ENCODE results near the gene PBRM1. TPM values are rescaled to one million over a fixed set of nuclear protein-coding genes. Genes with fewer than 3 reads are reported as not detected.

PBRM1 gene
- total RNA-seq, 1 donor from 2014 or later: 62.1 TPM

GRCh38 chr3:52532517-52532837 lies 153.2 kb downstream of the PBRM1 start:
- intact Hi-C loops (cut with micrococcal nuclease): loop anchor here (10.0 kb wide), 5 partner anchors 242 to 632 kb away; partner anchors contain the start of genes ACY1, ITIH1, NEK4 and POC1A
- DNase-seq (no peak), ATAC-seq (ENCODE audit: low read depth) (no peak)
- no peak for TF ChIP-seq CTCF (IDR thresholded peaks at IDR 0.05)
- Mint-ChIP-seq H3K36me3 (ENCODE audit: low read depth) (peaks cover 5% of the 10 kb centered on the region), H3K4me1 (peaks cover 24% of the 10 kb centered on the region), H3K9me3 (no peaks in the 10 kb centered on the region), H3K27me3 (no peaks in the 10 kb centered on the region), H3K27ac (no peak overlapping the region), H3K4me3 (peak overlapping the region; percentile 73)
- POLR2A ChIA-PET: interaction anchor here (0.5 kb wide), 1 partner anchor 520 kb away, joined by 5 read pairs; no protein-coding TSS in a partner anchor
- CTCF ChIA-PET: no interaction called here

DNA sequence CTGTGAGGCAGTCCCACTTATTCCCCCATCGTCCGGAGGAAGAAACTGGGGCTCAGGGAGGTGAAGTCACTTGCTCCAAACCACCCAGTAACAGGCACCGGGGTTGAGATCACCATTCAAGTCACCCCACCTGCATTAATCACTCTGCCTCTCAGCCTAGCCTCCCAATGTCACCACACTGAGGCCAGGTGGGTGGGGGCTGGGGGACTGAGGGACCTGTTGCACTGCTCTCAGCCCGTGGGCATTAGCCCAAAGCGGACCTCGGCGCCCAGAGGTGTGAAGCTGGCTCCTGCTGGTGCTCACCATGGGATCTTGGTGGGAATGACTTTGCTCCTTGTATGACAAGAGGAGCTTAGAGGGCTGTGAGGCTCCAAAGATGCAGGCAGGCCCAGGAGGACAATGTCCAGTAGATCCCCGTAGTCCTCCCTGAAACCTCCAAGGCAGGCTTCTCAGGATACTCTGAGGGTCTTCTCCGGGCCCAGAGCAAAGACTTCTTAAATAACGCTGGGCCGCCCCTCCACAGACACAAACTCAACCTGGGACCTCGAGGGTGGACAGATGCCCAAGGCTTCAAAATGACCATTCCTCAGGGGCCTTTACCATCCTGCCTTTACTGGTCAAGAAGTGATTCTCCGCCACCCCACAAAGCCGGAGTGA lies 153.7 kb downstream of the PBRM1 start:
- Mint-ChIP-seq H3K27me3 (no peaks in the 10 kb centered on the region), H3K27ac (no peak overlapping the region), H3K9me3 (no peaks in the 10 kb centered on the region), H3K36me3 (ENCODE audit: low read depth) (peaks cover 4% of the 10 kb centered on the region), H3K4me3 (peak overlapping the region; percentile 73), H3K4me1 (peaks cover 20% of the 10 kb centered on the region)
- ChIA-PET CTCF (no interaction called here), POLR2A (interaction anchor here (0.5 to 0.6 kb wide), 2 partner anchors 521 to 564 kb away, joined by 3 to 5 read pairs; no protein-coding TSS in a partner anchor)
- no peak for TF ChIP-seq CTCF (IDR thresholded peaks at IDR 0.05)
- DNase-seq (no peak), ATAC-seq (ENCODE audit: low read depth) (no peak)
- intact Hi-C loops (cut with micrococcal nuclease): loop anchor here (10.0 kb wide), 5 partner anchors 243 to 633 kb away; partner anchors contain the start of genes ACY1, ITIH1, NEK4 and POC1A

DNA sequence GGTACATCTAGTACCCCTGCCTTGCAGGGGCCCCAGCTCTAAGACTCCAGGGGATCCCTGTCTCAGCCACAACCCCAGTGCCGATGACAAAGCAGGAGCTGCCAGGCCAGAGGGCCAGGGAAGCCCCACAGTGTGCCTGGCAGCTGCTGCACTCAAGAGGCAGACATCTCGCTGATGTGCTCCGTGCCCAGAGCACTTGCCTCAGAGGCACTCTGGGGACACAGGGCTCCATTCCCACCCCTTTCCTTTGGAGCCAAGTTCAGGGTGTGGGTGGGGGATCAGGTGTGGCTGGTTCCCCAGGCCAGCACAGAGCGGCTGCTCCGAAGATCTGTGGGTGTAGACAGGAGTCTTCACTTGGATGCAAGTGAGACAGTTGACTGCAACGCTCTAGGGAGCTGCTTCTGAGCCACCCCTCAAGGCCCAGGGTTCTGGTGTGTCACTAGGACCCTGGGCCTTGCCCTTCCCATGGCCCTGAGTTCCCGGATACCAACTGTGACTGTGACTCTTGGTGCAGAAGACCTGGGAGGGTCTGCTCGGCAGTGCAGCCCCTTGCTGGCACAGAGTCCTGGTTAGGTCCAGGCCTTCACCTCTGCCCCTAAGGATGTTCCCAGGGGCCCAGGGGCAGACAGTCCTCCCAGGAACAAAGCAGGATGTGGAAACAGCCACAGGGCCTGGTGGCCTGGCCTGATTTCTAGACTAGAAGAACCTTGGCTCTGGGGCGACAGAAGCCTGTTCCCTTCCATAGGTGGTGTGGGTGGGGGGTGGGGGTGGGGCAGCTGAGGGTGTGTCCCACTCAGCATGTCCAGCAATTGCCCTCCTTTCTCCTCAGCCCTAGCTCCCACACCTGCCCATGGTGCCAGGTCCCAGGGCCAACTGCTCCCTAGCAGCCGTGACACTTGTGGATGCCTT lies 154.5 kb downstream of the PBRM1 start:
- intact Hi-C loops (cut with micrococcal nuclease): loop anchor here (10.0 kb wide), 5 partner anchors 244 to 634 kb away; partner anchors contain the start of genes ACY1, ITIH1, NEK4 and POC1A
- ATAC-seq (ENCODE audit: low read depth) (no peak), DNase-seq (peak; percentile 12)
- TF ChIP-seq CTCF (IDR thresholded peaks at IDR 0.05): no peak
- Mint-ChIP-seq H3K27ac (no peak overlapping the region), H3K4me3 (no peak overlapping the region), H3K4me1 (peaks cover 15% of the 10 kb centered on the region), H3K9me3 (no peaks in the 10 kb centered on the region), H3K27me3 (no peaks in the 10 kb centered on the region), H3K36me3 (ENCODE audit: low read depth) (no peaks in the 10 kb centered on the region)
- ChIA-PET CTCF (no interaction called here), POLR2A (interaction anchor here (0.6 kb wide), 1 partner anchor 563 kb away, joined by 3 read pairs; no protein-coding TSS in a partner anchor)

GRCh38 chr3:52529376-52530333 lies 156.1 kb downstream of the PBRM1 start:
- CTCF ChIA-PET: no interaction called here
- POLR2A ChIA-PET: no interaction called here
- TF ChIP-seq CTCF (IDR thresholded peaks at IDR 0.05): no peak
- H3K4me1 Mint-ChIP-seq: peaks cover 10% of the 10 kb centered on the region
- no peaks in the 10 kb centered on the region for H3K27me3 Mint-ChIP-seq
- ATAC-seq (ENCODE audit: low read depth) (no peak), DNase-seq (peak; percentile 12)
- no peaks in the 10 kb centered on the region for H3K36me3 Mint-ChIP-seq (ENCODE audit: low read depth)
- no peak overlapping the region for H3K4me3 Mint-ChIP-seq
- intact Hi-C loops (cut with micrococcal nuclease): loop anchor here (10.0 kb wide), 5 partner anchors 245 to 635 kb away; partner anchors contain the start of genes ACY1, ITIH1, NEK4 and POC1A
- no peaks in the 10 kb centered on the region for H3K9me3 Mint-ChIP-seq
- H3K27ac Mint-ChIP-seq: no peak overlapping the region

All from activated B cell treated with CpG ODN at 0.5 μM for 24 hours (primary cell).